ENCODE measurements around the gene MAPK1IP1L.
"Not testable (repeated sequence)": the region's sequence is repeated elsewhere in the genome, so short reads cannot be mapped to it uniquely, and the experiment has no call there.

The MAPK1IP1L gene

GRCh38 chr14:55028476-55028875 is 23.0 kb upstream of the MAPK1IP1L start:
- Histone ChIP-seq H3K4me2 (ENCODE audit: low read length) (peak overlapping the region; percentile 69), H3K4me1 (ENCODE audit: low read length) (peaks cover 43% of the 10 kb centered on the region), H3K27me3 (ENCODE audit: low read depth, low read length) (no peaks in the 10 kb centered on the region), H3K9ac (ENCODE audit: low read length) (peak overlapping the region; percentile 80), H3K4me3 (ENCODE audit: low read length) (peak overlapping the region; percentile 87), H2AFZ (ENCODE audit: low read depth, low read length) (no peak overlapping the region), H3K36me3 (replicated peaks; ENCODE audit: low read depth, low read length) (peaks cover 6% of the 10 kb centered on the region), H3K27ac (ENCODE audit: low read length) (no peak overlapping the region), H3K9me3 (ENCODE audit: insufficient read depth, low read length) (no peaks in the 10 kb centered on the region), H4K20me1 (ENCODE audit: insufficient read depth, low read length) (peaks cover 13% of the 10 kb centered on the region; the same call in 1 of the 2 replicates), H3K79me2 (ENCODE audit: low read length) (peaks cover 79% of the 10 kb centered on the region)
- TF ChIP-seq EZH2phosphoT487 (IDR thresholded peaks at IDR 0.05; ENCODE audit: low read depth) (no peak), CTCF (IDR thresholded peaks at IDR 0.05; ENCODE audit: low read depth, low read length) (no peak)

DNA sequence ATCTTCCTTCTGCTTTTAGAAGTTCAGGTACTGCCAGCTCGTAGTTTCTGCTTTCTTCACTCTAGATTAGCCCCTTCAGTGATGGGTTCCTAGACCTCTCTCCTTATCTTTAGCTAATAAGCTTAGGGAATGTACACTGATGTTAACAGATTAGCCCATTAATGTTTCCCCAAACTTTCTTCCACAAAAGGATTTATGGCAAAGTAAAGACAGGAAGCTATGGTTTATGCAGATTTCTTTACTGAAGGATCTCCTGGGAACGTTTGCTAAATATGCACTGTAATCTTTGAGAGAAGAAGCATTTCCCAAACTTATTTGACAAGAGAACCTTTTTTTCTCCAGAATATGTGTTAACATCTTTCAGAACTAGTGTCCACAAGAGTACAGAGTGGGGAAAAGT is 20.3 kb upstream of the MAPK1IP1L start:
- Histone ChIP-seq H3K27ac (ENCODE audit: low read length) (no peak overlapping the region), H4K20me1 (ENCODE audit: insufficient read depth, low read length) (peaks cover 13% of the 10 kb centered on the region; the same call in 1 of the 2 replicates), H3K4me3 (ENCODE audit: low read length) (no peak overlapping the region), H3K36me3 (replicated peaks; ENCODE audit: low read depth, low read length) (peaks cover 14% of the 10 kb centered on the region), H3K27me3 (ENCODE audit: low read depth, low read length) (no peaks in the 10 kb centered on the region), H3K9ac (ENCODE audit: low read length) (no peak overlapping the region), H3K9me3 (ENCODE audit: insufficient read depth, low read length) (no peaks in the 10 kb centered on the region), H3K4me1 (ENCODE audit: low read length) (peaks cover 35% of the 10 kb centered on the region), H3K4me2 (ENCODE audit: low read length) (peak overlapping the region; percentile 4), H3K79me2 (ENCODE audit: low read length) (peaks cover 72% of the 10 kb centered on the region), H2AFZ (ENCODE audit: low read depth, low read length) (no peak overlapping the region)
- TF ChIP-seq EZH2phosphoT487 (IDR thresholded peaks at IDR 0.05; ENCODE audit: low read depth) (no peak), CTCF (IDR thresholded peaks at IDR 0.05; ENCODE audit: low read depth, low read length) (no peak)

GRCh38 chr14:55037995-55038394 is 13.5 kb upstream of the MAPK1IP1L start:
- not testable (repeated sequence) for H2AFZ ChIP-seq (ENCODE audit: low read depth, low read length); H4K20me1 ChIP-seq (ENCODE audit: insufficient read depth, low read length); H3K27me3 ChIP-seq (ENCODE audit: low read depth, low read length); H3K4me2 ChIP-seq (ENCODE audit: low read length); H3K27ac ChIP-seq (ENCODE audit: low read length); H3K4me1 ChIP-seq (ENCODE audit: low read length); H3K4me3 ChIP-seq (ENCODE audit: low read length); H3K9me3 ChIP-seq (ENCODE audit: insufficient read depth, low read length); H3K9ac ChIP-seq (ENCODE audit: low read length)
- peaks cover 25% of the 10 kb centered on the region for H3K79me2 ChIP-seq (ENCODE audit: low read length)
- H3K36me3 ChIP-seq (replicated peaks; ENCODE audit: low read depth, low read length): peaks cover 21% of the 10 kb centered on the region

- no peaks in the 10 kb centered on the region for H3K27me3 ChIP-seq (ENCODE audit: low read depth, low read length)
- peaks cover 25% of the 10 kb centered on the region for H3K36me3 ChIP-seq (replicated peaks; ENCODE audit: low read depth, low read length)
- TF ChIP-seq CTCF (IDR thresholded peaks at IDR 0.05; ENCODE audit: low read depth, low read length): no peak
- no peak for TF ChIP-seq EZH2phosphoT487 (IDR thresholded peaks at IDR 0.05; ENCODE audit: low read depth)
- no peak overlapping the region for H3K27ac ChIP-seq (ENCODE audit: low read length)
- H3K9me3 ChIP-seq (ENCODE audit: insufficient read depth, low read length): no peaks in the 10 kb centered on the region
- H2AFZ ChIP-seq (ENCODE audit: low read depth, low read length): no peak overlapping the region
- no peak overlapping the region for H3K9ac ChIP-seq (ENCODE audit: low read length)
- no peaks in the 10 kb centered on the region for H4K20me1 ChIP-seq (ENCODE audit: insufficient read depth, low read length)
- H3K4me3 ChIP-seq (ENCODE audit: low read length): no peak overlapping the region
- H3K79me2 ChIP-seq (ENCODE audit: low read length): peaks cover 20% of the 10 kb centered on the region
- H3K4me2 ChIP-seq (ENCODE audit: low read length): no peak overlapping the region
- no peaks in the 10 kb centered on the region for H3K4me1 ChIP-seq (ENCODE audit: low read length)
Observed at GRCh38 chr14:55038708-55039107, 12.7 kb upstream of the MAPK1IP1L start.

DNA sequence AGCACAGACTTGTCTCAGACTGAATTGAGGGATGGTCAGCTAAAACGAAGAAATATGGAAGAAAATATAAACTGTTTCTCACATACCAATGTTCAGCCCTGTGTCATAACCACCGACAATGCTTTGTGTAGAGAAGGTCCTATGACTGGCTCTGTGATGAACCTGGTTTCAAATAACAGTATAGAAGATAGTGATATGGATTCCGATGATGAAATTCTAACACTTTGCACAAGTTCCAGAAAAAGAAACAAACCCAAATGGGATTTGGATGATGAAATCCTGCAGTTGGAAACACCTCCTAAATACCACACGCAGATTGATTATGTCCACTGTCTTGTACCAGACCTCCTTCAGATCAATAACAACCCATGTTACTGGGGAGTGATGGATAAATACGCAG is 7.9 kb upstream of the MAPK1IP1L start:
- Histone ChIP-seq H3K36me3 (replicated peaks; ENCODE audit: low read depth, low read length) (peaks cover 16% of the 10 kb centered on the region), H3K9ac (ENCODE audit: low read length) (no peak overlapping the region), H3K79me2 (ENCODE audit: low read length) (peaks cover 12% of the 10 kb centered on the region), H3K9me3 (ENCODE audit: insufficient read depth, low read length) (no peaks in the 10 kb centered on the region), H3K4me2 (ENCODE audit: low read length) (no peak overlapping the region), H2AFZ (ENCODE audit: low read depth, low read length) (no peak overlapping the region), H3K27ac (ENCODE audit: low read length) (no peak overlapping the region), H4K20me1 (ENCODE audit: insufficient read depth, low read length) (no peaks in the 10 kb centered on the region), H3K4me1 (ENCODE audit: low read length) (no peaks in the 10 kb centered on the region), H3K27me3 (ENCODE audit: low read depth, low read length) (no peaks in the 10 kb centered on the region), H3K4me3 (ENCODE audit: low read length) (no peak overlapping the region)
- TF ChIP-seq EZH2phosphoT487 (IDR thresholded peaks at IDR 0.05; ENCODE audit: low read depth) (no peak), CTCF (IDR thresholded peaks at IDR 0.05; ENCODE audit: low read depth, low read length) (no peak)

Measured in OCI-LY3 (cell line).